Loucy (cell line): ENCODE data around the gene MGMT.

Experiments
- H2AFZ ChIP-seq: fragments of 200-600 bp; sonication (generic); 2 replicates; pipeline ENCODE4 v1.6.0; 2016; ENCODE audit warnings: antibody characterized with exemption, mild to moderate bottlenecking, low read length, moderate library complexity
- H3F3A ChIP-seq: fragments of 200-600 bp; 2 replicates; pipeline ENCODE4 v1.6.0; 2016; ENCODE audit warnings: antibody characterized with exemption, low read depth, mild to moderate bottlenecking
- H3K27me3 ChIP-seq: fragments of 200-600 bp; sonication (generic); 2 replicates; pipeline ENCODE4 v1.6.1; 2014; ENCODE audit warnings: low read length, mild to moderate bottlenecking; ENCODE audit not compliant: insufficient read depth, poor library complexity, severe bottlenecking
- H3K36me3 ChIP-seq: fragments of 200-600 bp; sonication (generic); 2 replicates; pipeline ENCODE4 v1.6.1; 2016; ENCODE audit warnings: low read length; ENCODE audit not compliant: insufficient read depth
- H3K4me1 ChIP-seq: fragments of 200-600 bp; sonication (generic); 2 replicates; pipeline ENCODE4 v1.5.1; 2014; ENCODE audit warnings: low read length, mild to moderate bottlenecking; ENCODE audit not compliant: insufficient read depth, poor library complexity, severe bottlenecking
- H3K4me2 ChIP-seq: fragments of 200-600 bp; sonication (generic); 2 replicates; pipeline ENCODE4 v1.6.0; 2014; ENCODE audit warnings: antibody characterized with exemption, low read length, low read depth, mild to moderate bottlenecking; ENCODE audit not compliant: poor library complexity, severe bottlenecking
- H3K4me3 ChIP-seq: fragments of 200-600 bp; sonication (generic); 2 replicates; pipeline ENCODE4 v1.5.1; 2014; ENCODE audit warnings: low read length, mild to moderate bottlenecking, mixed read lengths; ENCODE audit not compliant: poor library complexity, severe bottlenecking
- H3K79me2 ChIP-seq: fragments of 200-600 bp; sonication (generic); 2 replicates; pipeline ENCODE4 v1.6.1; 2014; ENCODE audit warnings: low read length; ENCODE audit not compliant: insufficient read depth
- H3K9ac ChIP-seq: fragments of 200-600 bp; sonication (generic); 2 replicates; pipeline ENCODE4 v1.6.0; 2014; ENCODE audit warnings: mild to moderate bottlenecking, low read depth, low read length, moderate library complexity; ENCODE audit not compliant: poor library complexity, severe bottlenecking
- H3K9me2 ChIP-seq: fragments of 200-600 bp; sonication (generic); replicated peaks from 2 replicates; pipeline ENCODE4 v1.6.1; 2016; ENCODE audit warnings: low read depth, low read length, mixed read lengths
- H3K9me3 ChIP-seq: fragments of 200-600 bp; sonication (generic); 2 replicates; pipeline ENCODE4 v1.6.1; 2014; ENCODE audit warnings: mild to moderate bottlenecking, antibody characterized with exemption, low read length, low read depth; ENCODE audit not compliant: insufficient read depth
- H4K20me1 ChIP-seq: fragments of 200-600 bp; sonication (generic); 2 replicates; pipeline ENCODE4 v1.6.0; 2014; ENCODE audit warnings: antibody characterized with exemption, low read length, mild to moderate bottlenecking; ENCODE audit not compliant: insufficient read depth, poor library complexity, severe bottlenecking
- EZH2phosphoT487 ChIP-seq: fragments of 200-600 bp; IDR thresholded peaks from 2 replicates; pipeline ENCODE4 v1.6.1; 2018; ENCODE audit warnings: antibody characterized with exemption, mild to moderate bottlenecking, moderate library complexity, borderline replicate concordance
- TF ChIP-seq, protein P1 (sequence below): fragments of 200-600 bp; sonication (generic); conservative IDR thresholded peaks from 2 replicates; pipeline ENCODE4 v1.5.1; 2014; ENCODE audit warnings: mild to moderate bottlenecking, antibody characterized with exemption, low read length

Gene MGMT

GRCh38 chr10:129759214-129760002 lies 292.4 kb downstream of the MGMT start:
- no peak for TF ChIP-seq EZH2phosphoT487
- TF ChIP-seq, protein P1, sequence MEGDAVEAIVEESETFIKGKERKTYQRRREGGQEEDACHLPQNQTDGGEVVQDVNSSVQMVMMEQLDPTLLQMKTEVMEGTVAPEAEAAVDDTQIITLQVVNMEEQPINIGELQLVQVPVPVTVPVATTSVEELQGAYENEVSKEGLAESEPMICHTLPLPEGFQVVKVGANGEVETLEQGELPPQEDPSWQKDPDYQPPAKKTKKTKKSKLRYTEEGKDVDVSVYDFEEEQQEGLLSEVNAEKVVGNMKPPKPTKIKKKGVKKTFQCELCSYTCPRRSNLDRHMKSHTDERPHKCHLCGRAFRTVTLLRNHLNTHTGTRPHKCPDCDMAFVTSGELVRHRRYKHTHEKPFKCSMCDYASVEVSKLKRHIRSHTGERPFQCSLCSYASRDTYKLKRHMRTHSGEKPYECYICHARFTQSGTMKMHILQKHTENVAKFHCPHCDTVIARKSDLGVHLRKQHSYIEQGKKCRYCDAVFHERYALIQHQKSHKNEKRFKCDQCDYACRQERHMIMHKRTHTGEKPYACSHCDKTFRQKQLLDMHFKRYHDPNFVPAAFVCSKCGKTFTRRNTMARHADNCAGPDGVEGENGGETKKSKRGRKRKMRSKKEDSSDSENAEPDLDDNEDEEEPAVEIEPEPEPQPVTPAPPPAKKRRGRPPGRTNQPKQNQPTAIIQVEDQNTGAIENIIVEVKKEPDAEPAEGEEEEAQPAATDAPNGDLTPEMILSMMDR: no peak
- Histone ChIP-seq H3K9me3 (no peaks in the 10 kb centered on the region; the same call in 1 of the 2 replicates), H4K20me1 (no peaks in the 10 kb centered on the region), H3F3A (no peaks in the 10 kb centered on the region), H3K27me3 (no peaks in the 10 kb centered on the region), H3K4me1 (no peaks in the 10 kb centered on the region), H3K4me3 (no peak overlapping the region), H2AFZ (no peak overlapping the region), H3K9ac (no peak overlapping the region), H3K36me3 (peaks cover 13% of the 10 kb centered on the region; the same call in 1 of the 2 replicates), H3K4me2 (no peak overlapping the region), H3K79me2 (no peaks in the 10 kb centered on the region), H3K9me2 (no peaks in the 10 kb centered on the region)

DNA sequence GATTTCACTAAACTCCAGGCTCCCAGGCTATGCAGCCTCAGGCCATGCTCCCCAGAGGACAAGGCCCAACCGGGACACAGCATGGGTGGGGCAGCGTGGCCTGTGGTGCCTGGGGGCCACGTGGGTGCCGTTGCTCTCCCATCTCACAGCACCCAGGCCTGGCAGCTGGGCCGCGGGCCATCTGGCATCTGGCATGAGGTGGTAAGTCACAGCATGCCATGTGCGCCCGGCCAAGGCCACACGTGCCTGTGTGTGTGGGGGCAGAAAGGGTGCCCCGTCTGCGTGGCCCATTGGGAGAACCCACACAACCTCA lies 292.9 kb downstream of the MGMT start:
- no peak for TF ChIP-seq EZH2phosphoT487
- TF ChIP-seq, protein P1: no peak
- H3F3A ChIP-seq: no peaks in the 10 kb centered on the region
- H2AFZ ChIP-seq: no peak overlapping the region
- no peaks in the 10 kb centered on the region for H3K9me3 ChIP-seq
- H3K36me3 ChIP-seq: peaks cover 13% of the 10 kb centered on the region; the same call in 1 of the 2 replicates
- no peak overlapping the region for H3K9ac ChIP-seq
- H3K4me2 ChIP-seq: no peak overlapping the region
- H3K27me3 ChIP-seq: no peaks in the 10 kb centered on the region
- no peaks in the 10 kb centered on the region for H3K9me2 ChIP-seq
- no peaks in the 10 kb centered on the region for H3K4me1 ChIP-seq
- no peaks in the 10 kb centered on the region for H3K79me2 ChIP-seq
- H3K4me3 ChIP-seq: no peak overlapping the region
- no peaks in the 10 kb centered on the region for H4K20me1 ChIP-seq

- H3K79me2 ChIP-seq: no peaks in the 10 kb centered on the region
- no peak overlapping the region for H3K4me3 ChIP-seq
- H3K9me2 ChIP-seq: no peaks in the 10 kb centered on the region
- H3K36me3 ChIP-seq: peaks cover 13% of the 10 kb centered on the region; the same call in 1 of the 2 replicates
- TF ChIP-seq EZH2phosphoT487: no peak
- TF ChIP-seq, protein P1: no peak
- H3K4me2 ChIP-seq: no peak overlapping the region
- no peaks in the 10 kb centered on the region for H3F3A ChIP-seq
- no peak overlapping the region for H3K9ac ChIP-seq
- H3K4me1 ChIP-seq: no peaks in the 10 kb centered on the region
- no peaks in the 10 kb centered on the region for H3K27me3 ChIP-seq
- H4K20me1 ChIP-seq: no peaks in the 10 kb centered on the region
- no peaks in the 10 kb centered on the region for H3K9me3 ChIP-seq
- H2AFZ ChIP-seq: no peak overlapping the region
These were observed 293.4 kb downstream of the MGMT start for GRCh38 chr10:129760416-129760815.
